ENCODE results near the gene AGPAT2.

AGPAT2 gene

DNA sequence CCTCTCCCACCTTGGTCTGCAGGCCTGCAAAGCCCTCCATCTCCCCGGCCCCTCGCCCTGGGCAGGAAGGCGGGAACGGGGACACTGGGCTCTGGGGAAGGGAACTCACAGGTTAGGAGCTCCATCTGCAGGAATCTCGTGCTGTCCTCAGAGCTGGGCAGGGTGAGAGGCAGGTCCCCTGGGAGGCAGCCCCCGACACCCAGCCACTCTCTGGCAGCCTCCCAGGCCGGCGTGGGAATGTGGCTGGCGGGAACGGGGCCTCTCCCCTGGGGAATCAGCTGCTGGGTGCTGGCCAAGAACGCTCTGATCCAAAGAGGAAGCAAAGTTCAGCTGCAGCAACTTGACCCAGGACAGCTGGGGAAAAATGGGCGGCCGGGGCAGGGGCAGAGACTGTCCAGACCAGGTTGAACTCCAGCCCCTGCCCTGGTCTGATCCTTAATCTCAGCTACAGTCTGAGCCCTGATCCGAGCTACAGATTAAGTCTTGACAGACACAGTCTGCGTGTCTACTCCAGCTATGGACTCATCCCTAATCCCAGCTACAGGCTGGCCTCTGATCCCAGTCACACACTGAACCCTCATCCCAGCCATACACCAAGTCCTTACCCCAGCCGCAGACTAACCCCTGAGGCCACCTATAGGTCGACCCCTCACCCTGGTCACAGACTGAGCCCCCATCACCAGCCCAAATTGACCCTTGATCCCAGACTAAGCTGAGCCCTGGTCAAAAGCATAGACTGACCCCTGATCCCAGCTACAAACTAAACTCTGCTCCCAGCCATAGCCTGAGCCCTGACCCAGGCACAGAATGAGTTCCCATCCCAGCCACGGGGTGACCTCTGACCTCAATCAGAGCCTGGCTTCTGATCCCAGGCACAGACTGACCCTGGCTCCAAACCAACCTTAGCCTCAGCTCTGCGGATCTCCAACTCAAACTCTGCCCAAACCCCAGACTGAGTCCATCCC, 61.9 kb downstream of the AGPAT2 start:
- peak; percentile 32 for DNase-seq (ENCODE audit: low spot score)

DNA sequence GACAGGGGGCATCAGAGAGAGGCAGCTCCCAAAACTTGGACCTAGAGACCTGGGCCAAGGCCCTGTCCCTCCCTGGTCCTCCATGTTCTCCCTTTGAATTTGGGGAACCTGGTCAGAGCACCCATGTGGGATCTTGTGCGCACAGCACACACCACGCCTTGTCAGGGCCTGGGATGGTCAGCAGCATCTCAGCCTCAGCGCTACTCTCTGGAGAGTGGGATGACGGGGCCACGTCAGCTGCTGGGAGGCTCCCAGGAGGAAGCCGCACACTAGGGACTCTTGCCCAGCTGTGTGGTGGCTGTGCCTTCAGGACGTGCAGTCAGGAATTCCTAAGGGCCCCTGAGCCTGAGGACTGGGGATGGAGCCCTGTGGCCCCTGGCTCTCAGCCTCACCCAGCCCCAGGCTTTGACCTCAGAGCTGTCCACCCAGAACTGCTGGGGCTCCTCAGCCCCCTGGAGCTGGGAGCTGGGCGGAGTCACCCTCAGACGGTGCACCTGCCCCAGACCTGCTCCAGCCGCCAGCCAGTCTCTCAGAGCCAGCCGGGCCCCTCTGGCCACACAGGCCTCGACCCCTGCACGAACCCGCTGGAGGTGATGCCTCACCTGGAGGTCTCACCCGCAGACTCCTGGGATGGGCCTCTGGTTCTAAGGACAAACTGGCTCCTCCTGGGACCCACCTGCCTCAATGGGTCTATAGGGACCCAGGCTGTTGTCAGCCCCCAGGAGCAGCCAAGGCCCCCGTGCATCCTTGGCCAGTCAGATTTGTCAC, 62.9 kb downstream of the AGPAT2 start:
- DNase-seq (ENCODE audit: low spot score) = no peak

DNA sequence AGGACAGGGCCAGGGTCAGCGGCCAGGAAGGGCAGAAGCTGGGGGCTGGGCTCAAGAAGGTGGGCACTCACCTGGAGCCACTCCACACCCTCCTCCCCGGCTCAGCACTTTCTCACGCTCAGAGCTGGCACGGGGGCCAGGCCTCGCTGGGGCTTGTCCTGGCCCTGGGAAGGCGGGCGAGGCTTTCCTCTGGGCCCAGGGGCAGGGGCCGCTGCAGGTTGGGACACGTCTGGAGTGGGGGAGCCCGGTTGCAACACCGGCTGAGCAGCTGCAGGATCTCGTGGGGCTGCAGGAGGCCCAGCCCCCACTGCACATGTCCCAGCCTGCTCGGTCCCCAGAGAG, 63.4 kb downstream of the AGPAT2 start:
- DNase-seq (ENCODE audit: low spot score) = no peak

Data from putamen (tissue), 1 donor.